ENCODE results near the gene RAMP2. TPM values are rescaled to one million over a fixed set of nuclear protein-coding genes. Genes with fewer than 3 reads are reported as not detected.

Gene RAMP2
- total RNA-seq, 1 experiment from 2014 or later: 11.7 TPM

DNA sequence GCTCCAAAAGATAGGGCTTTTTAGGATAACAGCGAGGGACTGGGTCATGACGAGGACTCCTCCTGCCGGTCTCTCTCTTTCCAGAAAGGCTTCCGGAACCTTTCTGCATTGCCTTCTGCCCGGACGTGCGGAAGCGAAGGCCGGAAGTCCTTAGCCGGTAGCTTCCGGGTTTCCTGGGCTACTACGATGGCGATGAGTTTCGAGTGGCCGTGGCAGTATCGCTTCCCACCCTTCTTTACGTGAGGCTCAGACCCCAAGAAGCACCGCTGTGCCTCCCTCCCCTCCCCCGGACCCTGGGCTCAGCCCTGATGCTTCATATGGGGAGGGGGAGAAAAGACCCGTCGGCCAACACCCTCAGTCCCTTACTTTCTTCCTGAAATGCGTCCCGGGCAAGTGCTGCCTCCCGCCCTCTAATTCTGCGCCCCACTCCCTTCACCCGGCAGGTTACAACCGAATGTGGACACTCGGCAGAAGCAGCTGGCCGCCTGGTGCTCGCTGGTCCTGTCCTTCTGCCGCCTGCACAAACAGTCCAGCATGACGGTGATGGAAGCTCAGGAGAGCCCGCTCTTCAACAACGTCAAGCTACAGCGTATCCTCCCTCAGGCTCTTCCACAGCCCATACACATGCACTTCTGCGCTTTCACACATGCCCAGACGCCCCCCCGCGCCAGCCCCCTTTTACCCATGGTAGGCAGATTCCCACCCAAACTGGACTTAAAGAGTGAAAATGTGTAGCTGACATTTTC lies 12.4 kb downstream of the RAMP2 start, which contains the start of gene VPS25:
TSS of gene VPS25 (plus strand) at position 160 of the 746 bp plus-strand sequence. CDS start at position 187, 27 bp downstream.
- H2AK5ac ChIP-seq (ENCODE audit: insufficient read length, low read length): no peak within 1 kb of the TSS
- no peaks in the 10 kb centered on the region for H4K20me1 ChIP-seq (ENCODE audit: control insufficient read depth, insufficient read depth, insufficient read length)
- H2BK12ac ChIP-seq (ENCODE audit: insufficient read length, low read depth, low read length): no peak within 1 kb of the TSS
- H3K4me1 ChIP-seq (ENCODE audit: insufficient read depth, low read length): no peaks in the 10 kb centered on the region
- H3K79me1 ChIP-seq (ENCODE audit: insufficient read depth, low read depth, low read length, poor library complexity, severe bottlenecking): no peaks in the 10 kb centered on the region
- H3K27me3 ChIP-seq (ENCODE audit: insufficient read depth, low read length): no peaks in the 10 kb centered on the region
- H2BK20ac ChIP-seq (ENCODE audit: low read depth, low read length, poor library complexity, severe bottlenecking): no peak within 1 kb of the TSS
- H3K14ac ChIP-seq (ENCODE audit: insufficient read depth, low read length): peak within 1 kb of the TSS; percentile 95
- WGBS (ENCODE audit: extremely low coverage, insufficient read length, low lambda C conversion rate): no CpG with 5 or more reads among the region's 39 CpGs
- no peaks in the 10 kb centered on the region; a peak in 1 of 5 replicates for H3K9me3 Mint-ChIP-seq
- H3K27me3 Mint-ChIP-seq (ENCODE audit: low read depth): no peaks in the 10 kb centered on the region; the same call in 1 of the 2 replicates
- no peaks in the 10 kb centered on the region for H3K9me3 ChIP-seq (ENCODE audit: control insufficient read depth, low read depth, low read length)
- peak within 1 kb of the TSS; percentile 85 for H3K18ac ChIP-seq (ENCODE audit: insufficient read length, low read depth, low read length)
- no peak within 1 kb of the TSS for H2BK5ac ChIP-seq (ENCODE audit: insufficient read length, low read length)
- H3K4ac ChIP-seq (ENCODE audit: low read depth, low read length): no peak within 1 kb of the TSS
- H2BK15ac ChIP-seq (ENCODE audit: low read depth, low read length): no peak within 1 kb of the TSS
- H3T11ph ChIP-seq (ENCODE audit: low read length): no peak within 1 kb of the TSS
- H3K4me2 ChIP-seq (ENCODE audit: insufficient read depth, insufficient read length, low read length): peak within 1 kb of the TSS; percentile 80
- H4K8ac ChIP-seq (replicated peaks; ENCODE audit: insufficient read length, low read depth, low read length): peak within 1 kb of the TSS; percentile 23
- no peak within 1 kb of the TSS for H3K56ac ChIP-seq (ENCODE audit: insufficient read length, low read depth, low read length)
- no peak within 1 kb of the TSS for H4K91ac ChIP-seq (ENCODE audit: insufficient read length, low read depth, low read length)
- no peak within 1 kb of the TSS for H2BK120ac ChIP-seq (ENCODE audit: low read depth, low read length, poor library complexity, severe bottlenecking)
- H3K4me3 Mint-ChIP-seq: peak within 1 kb of the TSS; percentile 100
- H3K27ac ChIP-seq (ENCODE audit: insufficient read length, low read depth, low read length): no peak within 1 kb of the TSS
- H4K5ac ChIP-seq (ENCODE audit: insufficient read length, low read depth, low read length): peak within 1 kb of the TSS; percentile 39
- no peak within 1 kb of the TSS for H3K23ac ChIP-seq (ENCODE audit: insufficient read length, low read depth, low read length)
- H3K27ac Mint-ChIP-seq: peak within 1 kb of the TSS; percentile 94 to 98 (median 98)
- peaks cover 4 to 34% (median 30%) of the 10 kb centered on the region in 3 experiments; a peak in 6 of 7 replicates for H3K36me3 Mint-ChIP-seq (ENCODE audit: insufficient read depth in 1 of 3, low read depth in 3 of 3)
- H3K9ac ChIP-seq (ENCODE audit: extremely low read depth, insufficient read length, low read length): peak within 1 kb of the TSS; percentile 96
- peak; percentile 86 for DNase-seq
- TF ChIP-seq, protein P1, sequence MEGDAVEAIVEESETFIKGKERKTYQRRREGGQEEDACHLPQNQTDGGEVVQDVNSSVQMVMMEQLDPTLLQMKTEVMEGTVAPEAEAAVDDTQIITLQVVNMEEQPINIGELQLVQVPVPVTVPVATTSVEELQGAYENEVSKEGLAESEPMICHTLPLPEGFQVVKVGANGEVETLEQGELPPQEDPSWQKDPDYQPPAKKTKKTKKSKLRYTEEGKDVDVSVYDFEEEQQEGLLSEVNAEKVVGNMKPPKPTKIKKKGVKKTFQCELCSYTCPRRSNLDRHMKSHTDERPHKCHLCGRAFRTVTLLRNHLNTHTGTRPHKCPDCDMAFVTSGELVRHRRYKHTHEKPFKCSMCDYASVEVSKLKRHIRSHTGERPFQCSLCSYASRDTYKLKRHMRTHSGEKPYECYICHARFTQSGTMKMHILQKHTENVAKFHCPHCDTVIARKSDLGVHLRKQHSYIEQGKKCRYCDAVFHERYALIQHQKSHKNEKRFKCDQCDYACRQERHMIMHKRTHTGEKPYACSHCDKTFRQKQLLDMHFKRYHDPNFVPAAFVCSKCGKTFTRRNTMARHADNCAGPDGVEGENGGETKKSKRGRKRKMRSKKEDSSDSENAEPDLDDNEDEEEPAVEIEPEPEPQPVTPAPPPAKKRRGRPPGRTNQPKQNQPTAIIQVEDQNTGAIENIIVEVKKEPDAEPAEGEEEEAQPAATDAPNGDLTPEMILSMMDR (conservative IDR thresholded peaks at IDR 0.05): peak; percentile 32; the same call in 2 of the 3 replicates
- H3K4me1 Mint-ChIP-seq: peaks cover 8 to 11% of the 10 kb centered on the region in 2 experiments
- H3K23me2 ChIP-seq (ENCODE audit: insufficient read length, low read depth, low read length, poor library complexity, severe bottlenecking): peaks cover 6% of the 10 kb centered on the region
- no peaks in the 10 kb centered on the region for H3K79me2 ChIP-seq (ENCODE audit: insufficient read depth, low read length)
- peak within 1 kb of the TSS; percentile 88 for H2AFZ ChIP-seq (ENCODE audit: low read length)

Data from H9 (cell line).